Effector memory CD4-positive, alpha-beta T cell (primary cell): ENCODE results near the gene SYPL2.
A peak's percentile ranks its signal among the peaks of the same experiment; 100 is the strongest.

Experiments
- DNase-seq, 3 donors: peaks; one replicate each; pipeline ENCODE4 v3.0.0-alpha.2; 2020
- H3K27ac ChIP-seq: 2 replicates; pipeline ENCODE4 v1.7.0; 2013; ENCODE audit warnings: mild to moderate bottlenecking, low read length, moderate library complexity; ENCODE audit not compliant: insufficient read depth, poor library complexity, severe bottlenecking
- H3K27me3 ChIP-seq: replicated peaks from 2 replicates; pipeline ENCODE4 v1.7.0; 2013; ENCODE audit warnings: mild to moderate bottlenecking, low read length; ENCODE audit not compliant: insufficient read depth, control insufficient read depth, poor library complexity, severe bottlenecking
- H3K36me3 ChIP-seq: 2 replicates; pipeline ENCODE4 v1.7.0; 2013; ENCODE audit warnings: mild to moderate bottlenecking, low read length, moderate library complexity; ENCODE audit not compliant: control insufficient read depth, insufficient read depth
- H3K4me1 ChIP-seq: 2 replicates; pipeline ENCODE4 v1.7.0; 2013; ENCODE audit warnings: low read length, mild to moderate bottlenecking; ENCODE audit not compliant: control insufficient read depth, insufficient read depth, poor library complexity, severe bottlenecking
- H3K4me3 ChIP-seq: 2 replicates; pipeline ENCODE4 v1.7.0; 2013; ENCODE audit warnings: low read length, low read depth, mild to moderate bottlenecking; ENCODE audit not compliant: insufficient read depth, poor library complexity, severe bottlenecking
- H3K9me3 ChIP-seq: 2 replicates; pipeline ENCODE4 v1.7.0; 2013; ENCODE audit warnings: mild to moderate bottlenecking, low read length, moderate library complexity; ENCODE audit not compliant: control insufficient read depth

The SYPL2 gene

GRCh38 chr1:109498161-109498801 lies 31.9 kb downstream of the SYPL2 start:
- H3K9me3 ChIP-seq: no peaks in the 10 kb centered on the region
- H3K27me3 ChIP-seq: no peaks in the 10 kb centered on the region
- peaks cover 28% of the 10 kb centered on the region for H3K36me3 ChIP-seq
- H3K4me3 ChIP-seq: no peak overlapping the region
- H3K4me1 ChIP-seq: peaks cover 78% of the 10 kb centered on the region
- peak overlapping the region; percentile 11 for H3K27ac ChIP-seq
- no peak for DNase-seq

- Histone ChIP-seq H3K27me3 (no peaks in the 10 kb centered on the region), H3K27ac (no peak overlapping the region), H3K4me1 (peaks cover 81% of the 10 kb centered on the region), H3K36me3 (peaks cover 28% of the 10 kb centered on the region), H3K4me3 (no peak overlapping the region), H3K9me3 (no peaks in the 10 kb centered on the region)
- DNase-seq: no peak
Measured at GRCh38 chr1:109499081-109499480, 32.7 kb downstream of the SYPL2 start.

- Histone ChIP-seq H3K27ac (peak overlapping the region; percentile 90), H3K4me1 (peaks cover 81% of the 10 kb centered on the region)
- peak in 2 of 3 donors; percentile 43 to 50 for DNase-seq
Measured at GRCh38 chr1:109499661-109500536, 33.6 kb downstream of the SYPL2 start.

GRCh38 chr1:109500941-109501381 lies 34.6 kb downstream of the SYPL2 start:
- Histone ChIP-seq H3K27me3 (no peaks in the 10 kb centered on the region), H3K4me3 (peak overlapping the region; percentile 3), H3K36me3 (peaks cover 23% of the 10 kb centered on the region), H3K27ac (peak overlapping the region; percentile 90), H3K4me1 (peaks cover 81% of the 10 kb centered on the region), H3K9me3 (no peaks in the 10 kb centered on the region)
- DNase-seq: no peak

More at GRCh38 chr1:109499661-109500536, 33.6 kb downstream of the SYPL2 start:
- H3K36me3 ChIP-seq: peaks cover 28% of the 10 kb centered on the region
- no peak overlapping the region for H3K4me3 ChIP-seq
- no peaks in the 10 kb centered on the region for H3K27me3 ChIP-seq
- H3K9me3 ChIP-seq: no peaks in the 10 kb centered on the region

GRCh38 chr1:109501644-109502363 lies 35.5 kb downstream of the SYPL2 start:
- Histone ChIP-seq H3K4me3 (peak overlapping the region; percentile 38), H3K27me3 (no peaks in the 10 kb centered on the region), H3K27ac (peak overlapping the region; percentile 90), H3K36me3 (peaks cover 15% of the 10 kb centered on the region), H3K9me3 (no peaks in the 10 kb centered on the region), H3K4me1 (peaks cover 85% of the 10 kb centered on the region)
- DNase-seq: no peak

GRCh38 chr1:109502364-109502851 lies 36.1 kb downstream of the SYPL2 start:
- Histone ChIP-seq H3K9me3 (no peaks in the 10 kb centered on the region), H3K27ac (peak overlapping the region; percentile 90), H3K4me3 (peak overlapping the region; percentile 31), H3K27me3 (no peaks in the 10 kb centered on the region), H3K4me1 (peaks cover 84% of the 10 kb centered on the region), H3K36me3 (peaks cover 8% of the 10 kb centered on the region)
- peak; percentile 24 to 55 (median 51) for DNase-seq

- H3K36me3 ChIP-seq: peaks cover 5% of the 10 kb centered on the region
- H3K9me3 ChIP-seq: no peaks in the 10 kb centered on the region
- no peaks in the 10 kb centered on the region for H3K27me3 ChIP-seq
- peaks cover 76% of the 10 kb centered on the region for H3K4me1 ChIP-seq
- peak overlapping the region; percentile 16 for H3K4me3 ChIP-seq
- no peak for DNase-seq
- peak overlapping the region; percentile 61 for H3K27ac ChIP-seq
Measured at GRCh38 chr1:109503935-109504334, 37.6 kb downstream of the SYPL2 start.

- Histone ChIP-seq H3K9me3 (no peaks in the 10 kb centered on the region), H3K27me3 (no peaks in the 10 kb centered on the region), H3K4me1 (peaks cover 71% of the 10 kb centered on the region), H3K36me3 (peaks cover 5% of the 10 kb centered on the region), H3K4me3 (no peak overlapping the region), H3K27ac (peak overlapping the region; percentile 61)
- DNase-seq: no peak
Measured at GRCh38 chr1:109504974-109505373, 38.6 kb downstream of the SYPL2 start.

GRCh38 chr1:109508001-109508872 lies 41.9 kb downstream of the SYPL2 start:
- Histone ChIP-seq H3K36me3 (no peaks in the 10 kb centered on the region), H3K4me3 (no peak overlapping the region), H3K4me1 (peaks cover 44% of the 10 kb centered on the region), H3K9me3 (no peaks in the 10 kb centered on the region), H3K27me3 (no peaks in the 10 kb centered on the region), H3K27ac (peak overlapping the region; percentile 58)
- no peak for DNase-seq
